ENCODE measurements around the gene EXT2.

The EXT2 gene

GRCh38 chr11:44261800-44262591 is 166.5 kb downstream of the EXT2 start:
- no peaks in the 10 kb centered on the region for H3K4me1 ChIP-seq (ENCODE audit: control insufficient read depth, insufficient read depth, low read length)

GRCh38 chr11:44263738-44264437 is 168.4 kb downstream of the EXT2 start:
- Histone ChIP-seq H3K36me3 (ENCODE audit: control insufficient read depth, insufficient read depth, low read length, severe bottlenecking) (no peaks in the 10 kb centered on the region), H3K9ac (ENCODE audit: low read length) (no peak overlapping the region), H3K4me1 (ENCODE audit: control insufficient read depth, insufficient read depth, low read length) (no peaks in the 10 kb centered on the region), H3K4me3 (ENCODE audit: low read length) (no peak overlapping the region), H3K9me3 (ENCODE audit: control insufficient read depth, low read length) (no peaks in the 10 kb centered on the region), H3K27me3 (replicated peaks; ENCODE audit: control insufficient read depth, insufficient read depth, low read length) (no peaks in the 10 kb centered on the region)
- DNase-seq (ENCODE audit: low read depth), result no peak

More at GRCh38 chr11:44261800-44262591, 166.5 kb downstream of the EXT2 start:
- Histone ChIP-seq H3K4me3 (ENCODE audit: low read length) (no peak overlapping the region), H3K9ac (ENCODE audit: low read length) (no peak overlapping the region), H3K36me3 (ENCODE audit: control insufficient read depth, insufficient read depth, low read length, severe bottlenecking) (no peaks in the 10 kb centered on the region), H3K9me3 (ENCODE audit: control insufficient read depth, low read length) (no peaks in the 10 kb centered on the region), H3K27me3 (replicated peaks; ENCODE audit: control insufficient read depth, insufficient read depth, low read length) (peaks cover 2% of the 10 kb centered on the region)
- DNase-seq (ENCODE audit: low read depth), result no peak

- no peaks in the 10 kb centered on the region for H3K4me1 ChIP-seq (ENCODE audit: control insufficient read depth, insufficient read depth, low read length)
- no peak overlapping the region for H3K4me3 ChIP-seq (ENCODE audit: low read length)
- no peaks in the 10 kb centered on the region for H3K36me3 ChIP-seq (ENCODE audit: control insufficient read depth, insufficient read depth, low read length, severe bottlenecking)
- no peaks in the 10 kb centered on the region for H3K27me3 ChIP-seq (replicated peaks; ENCODE audit: control insufficient read depth, insufficient read depth, low read length)
- no peak for DNase-seq (ENCODE audit: low read depth)
- H3K9ac ChIP-seq (ENCODE audit: low read length), result no peak overlapping the region
- no peaks in the 10 kb centered on the region for H3K9me3 ChIP-seq (ENCODE audit: control insufficient read depth, low read length)
Observed at GRCh38 chr11:44264438-44264749, 168.9 kb downstream of the EXT2 start.

GRCh38 chr11:44264761-44265160 is 169.3 kb downstream of the EXT2 start:
- H3K9me3 ChIP-seq (ENCODE audit: control insufficient read depth, low read length), result no peaks in the 10 kb centered on the region
- H3K9ac ChIP-seq (ENCODE audit: low read length), result no peak overlapping the region
- no peak for DNase-seq (ENCODE audit: low read depth)
- H3K36me3 ChIP-seq (ENCODE audit: control insufficient read depth, insufficient read depth, low read length, severe bottlenecking), result no peaks in the 10 kb centered on the region
- no peak overlapping the region for H3K4me3 ChIP-seq (ENCODE audit: low read length)
- no peaks in the 10 kb centered on the region for H3K4me1 ChIP-seq (ENCODE audit: control insufficient read depth, insufficient read depth, low read length)
- H3K27me3 ChIP-seq (replicated peaks; ENCODE audit: control insufficient read depth, insufficient read depth, low read length), result no peaks in the 10 kb centered on the region

GRCh38 chr11:44266056-44266780 is 170.7 kb downstream of the EXT2 start:
- Histone ChIP-seq H3K36me3 (ENCODE audit: control insufficient read depth, insufficient read depth, low read length, severe bottlenecking) (no peaks in the 10 kb centered on the region), H3K4me3 (ENCODE audit: low read length) (no peak overlapping the region), H3K9ac (ENCODE audit: low read length) (no peak overlapping the region), H3K4me1 (ENCODE audit: control insufficient read depth, insufficient read depth, low read length) (no peaks in the 10 kb centered on the region), H3K9me3 (ENCODE audit: control insufficient read depth, low read length) (no peaks in the 10 kb centered on the region), H3K27me3 (replicated peaks; ENCODE audit: control insufficient read depth, insufficient read depth, low read length) (peaks cover 4% of the 10 kb centered on the region)
- no peak for DNase-seq (ENCODE audit: low read depth)

- Histone ChIP-seq H3K9ac (ENCODE audit: low read length) (no peak overlapping the region), H3K9me3 (ENCODE audit: control insufficient read depth, low read length) (no peaks in the 10 kb centered on the region), H3K27me3 (replicated peaks; ENCODE audit: control insufficient read depth, insufficient read depth, low read length) (peaks cover 4% of the 10 kb centered on the region), H3K4me1 (ENCODE audit: control insufficient read depth, insufficient read depth, low read length) (no peaks in the 10 kb centered on the region), H3K36me3 (ENCODE audit: control insufficient read depth, insufficient read depth, low read length, severe bottlenecking) (no peaks in the 10 kb centered on the region), H3K4me3 (ENCODE audit: low read length) (no peak overlapping the region)
- no peak for DNase-seq (ENCODE audit: low read depth)
Observed at GRCh38 chr11:44267006-44267749, 171.7 kb downstream of the EXT2 start.

GRCh38 chr11:44267750-44268613 is 172.5 kb downstream of the EXT2 start:
- H3K27me3 ChIP-seq (replicated peaks; ENCODE audit: control insufficient read depth, insufficient read depth, low read length), result peaks cover 4% of the 10 kb centered on the region
- no peaks in the 10 kb centered on the region for H3K9me3 ChIP-seq (ENCODE audit: control insufficient read depth, low read length)
- no peaks in the 10 kb centered on the region for H3K4me1 ChIP-seq (ENCODE audit: control insufficient read depth, insufficient read depth, low read length)
- no peak for DNase-seq (ENCODE audit: low read depth)
- no peaks in the 10 kb centered on the region for H3K36me3 ChIP-seq (ENCODE audit: control insufficient read depth, insufficient read depth, low read length, severe bottlenecking)
- H3K9ac ChIP-seq (ENCODE audit: low read length), result no peak overlapping the region
- H3K4me3 ChIP-seq (ENCODE audit: low read length), result no peak overlapping the region

GRCh38 chr11:44268614-44269080 is 173.2 kb downstream of the EXT2 start:
- DNase-seq (ENCODE audit: low read depth), result no peak
- H3K9me3 ChIP-seq (ENCODE audit: control insufficient read depth, low read length), result no peaks in the 10 kb centered on the region
- H3K4me3 ChIP-seq (ENCODE audit: low read length), result no peak overlapping the region
- no peaks in the 10 kb centered on the region for H3K4me1 ChIP-seq (ENCODE audit: control insufficient read depth, insufficient read depth, low read length)
- H3K27me3 ChIP-seq (replicated peaks; ENCODE audit: control insufficient read depth, insufficient read depth, low read length), result peaks cover 4% of the 10 kb centered on the region
- H3K36me3 ChIP-seq (ENCODE audit: control insufficient read depth, insufficient read depth, low read length, severe bottlenecking), result no peaks in the 10 kb centered on the region
- no peak overlapping the region for H3K9ac ChIP-seq (ENCODE audit: low read length)

GRCh38 chr11:44269369-44270351 is 174.2 kb downstream of the EXT2 start:
- no peaks in the 10 kb centered on the region for H3K9me3 ChIP-seq (ENCODE audit: control insufficient read depth, low read length)
- H3K9ac ChIP-seq (ENCODE audit: low read length), result no peak overlapping the region
- H3K4me3 ChIP-seq (ENCODE audit: low read length), result no peak overlapping the region
- DNase-seq (ENCODE audit: low read depth), result peak; percentile 67
- H3K27me3 ChIP-seq (replicated peaks; ENCODE audit: control insufficient read depth, insufficient read depth, low read length), result peaks cover 4% of the 10 kb centered on the region
- no peaks in the 10 kb centered on the region for H3K4me1 ChIP-seq (ENCODE audit: control insufficient read depth, insufficient read depth, low read length)
- no peaks in the 10 kb centered on the region for H3K36me3 ChIP-seq (ENCODE audit: control insufficient read depth, insufficient read depth, low read length, severe bottlenecking)
